Stomach (tissue), 4 donors: Measurements from ENCODE around the gene CAMK2B.

ENCODE experiments used
- CTCF ChIP-seq, 7 experiments: fragments of 450-650 bp in 4 of 7; fragments of 200-600 bp in 3 of 7; sonication (generic) in 3 of 7; IDR thresholded peaks; one replicate each; pipeline ENCODE4 v1.5.1; 2016 to 2019; ENCODE audit warnings: antibody characterized with exemption in 7 of 7, control low read depth in 2 of 7, mild to moderate bottlenecking in 1 of 7
- POLR2A ChIP-seq, 4 donors: fragments of 450-650 bp; IDR thresholded peaks; one replicate each; pipeline ENCODE4 v1.6.1; 2016; ENCODE audit warnings: antibody characterized with exemption in 4 of 4, control low read depth in 2 of 4, mild to moderate bottlenecking in 1 of 4, moderate library complexity in 1 of 4

- TF ChIP-seq CTCF (IDR thresholded peaks at IDR 0.05): no peak
- no peak for TF ChIP-seq POLR2A (IDR thresholded peaks at IDR 0.05)
These were observed 58.9 kb downstream of the CAMK2B start for GRCh38 chr7:44266526-44266925.
